Choroid plexus epithelial cell (primary cell): ENCODE results near the gene PTPRH.

Source experiments
- DNase-seq: peaks from one replicate; pipeline ENCODE4 v3.0.0-alpha.2; 2010; ENCODE audit warnings: low read depth
- H3K4me3 ChIP-seq: 2 replicates; pipeline ENCODE4 v1.5.1; 2011; ENCODE audit warnings: low read depth, mild to moderate bottlenecking, control low read depth, low read length, moderate library complexity
- TF ChIP-seq, protein P1 (sequence below): conservative IDR thresholded peaks from 2 replicates; pipeline ENCODE4 v1.5.1; 2011; ENCODE audit warnings: low read depth, mild to moderate bottlenecking, control low read depth, inconsistent platforms, low read length, moderate library complexity

The PTPRH gene

DNA sequence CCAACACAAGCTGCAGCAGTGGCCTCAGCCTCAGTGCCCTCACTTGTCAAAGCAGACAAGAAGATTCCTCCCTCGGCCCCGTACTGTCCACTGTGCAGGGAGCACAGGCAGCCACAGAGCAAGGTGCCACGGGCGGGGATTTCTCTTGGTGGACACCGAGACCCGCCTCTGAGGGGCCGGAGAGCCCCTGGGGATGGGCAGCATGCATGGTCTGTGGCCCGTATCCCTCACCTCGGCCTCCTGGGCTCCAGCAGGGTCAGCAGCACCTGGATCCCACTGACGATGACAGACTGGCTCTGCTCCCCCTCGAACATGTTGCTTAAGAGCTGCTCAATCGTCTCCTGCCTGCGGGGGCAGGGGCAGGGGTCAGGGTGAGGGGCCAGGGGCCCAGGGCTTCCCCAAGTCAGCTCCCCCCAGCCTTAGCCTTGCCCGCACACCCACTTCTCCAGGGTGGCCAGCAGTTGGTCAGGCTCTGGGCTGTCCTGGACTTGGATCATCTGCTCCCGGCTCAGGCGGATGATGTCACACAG is 32.7 kb upstream of the PTPRH start:
- TF ChIP-seq, protein P1, sequence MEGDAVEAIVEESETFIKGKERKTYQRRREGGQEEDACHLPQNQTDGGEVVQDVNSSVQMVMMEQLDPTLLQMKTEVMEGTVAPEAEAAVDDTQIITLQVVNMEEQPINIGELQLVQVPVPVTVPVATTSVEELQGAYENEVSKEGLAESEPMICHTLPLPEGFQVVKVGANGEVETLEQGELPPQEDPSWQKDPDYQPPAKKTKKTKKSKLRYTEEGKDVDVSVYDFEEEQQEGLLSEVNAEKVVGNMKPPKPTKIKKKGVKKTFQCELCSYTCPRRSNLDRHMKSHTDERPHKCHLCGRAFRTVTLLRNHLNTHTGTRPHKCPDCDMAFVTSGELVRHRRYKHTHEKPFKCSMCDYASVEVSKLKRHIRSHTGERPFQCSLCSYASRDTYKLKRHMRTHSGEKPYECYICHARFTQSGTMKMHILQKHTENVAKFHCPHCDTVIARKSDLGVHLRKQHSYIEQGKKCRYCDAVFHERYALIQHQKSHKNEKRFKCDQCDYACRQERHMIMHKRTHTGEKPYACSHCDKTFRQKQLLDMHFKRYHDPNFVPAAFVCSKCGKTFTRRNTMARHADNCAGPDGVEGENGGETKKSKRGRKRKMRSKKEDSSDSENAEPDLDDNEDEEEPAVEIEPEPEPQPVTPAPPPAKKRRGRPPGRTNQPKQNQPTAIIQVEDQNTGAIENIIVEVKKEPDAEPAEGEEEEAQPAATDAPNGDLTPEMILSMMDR, result no peak
- DNase-seq, result no peak
- no peak overlapping the region for H3K4me3 ChIP-seq

DNA sequence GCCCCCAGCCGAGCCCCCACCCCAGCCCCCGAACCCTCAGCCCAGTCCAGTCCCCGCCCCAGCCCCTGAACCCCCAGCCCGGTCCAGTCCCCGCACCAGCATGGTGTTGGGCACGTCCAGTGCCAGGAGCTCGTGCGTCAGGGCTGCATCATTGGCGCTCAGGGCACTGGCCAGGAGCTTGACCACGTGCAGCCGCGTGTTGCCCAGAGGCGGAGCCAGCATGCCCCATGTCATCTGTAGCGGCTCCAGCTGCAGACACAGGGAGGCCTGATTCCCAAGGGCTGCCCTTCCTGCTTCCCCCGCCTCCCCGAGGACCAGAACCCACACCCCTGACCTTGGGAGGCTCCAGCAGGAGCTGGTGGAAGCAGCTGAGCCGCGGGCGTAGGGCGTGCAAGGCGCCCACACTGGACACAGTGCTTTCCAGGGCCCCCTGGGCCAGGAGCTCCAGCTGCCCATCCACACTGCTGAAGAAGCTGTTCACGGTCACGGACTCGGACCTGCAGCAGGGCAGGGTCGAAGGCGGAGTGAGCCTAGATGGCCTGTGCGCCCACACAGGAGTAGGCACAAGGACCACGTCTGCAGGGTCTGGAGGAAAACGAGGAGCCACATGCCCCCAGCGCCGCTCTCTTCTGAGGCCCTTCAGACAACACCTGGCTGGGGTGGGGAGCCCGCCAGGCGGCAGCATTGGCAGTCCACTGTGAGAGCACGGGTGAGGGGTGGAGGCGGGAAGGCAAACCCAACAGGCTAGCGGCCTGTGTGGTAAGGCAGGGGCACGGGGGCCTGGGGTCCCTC is 32.0 kb upstream of the PTPRH start:
- TF ChIP-seq, protein P1, result no peak
- no peak for DNase-seq
- no peak overlapping the region for H3K4me3 ChIP-seq

DNA sequence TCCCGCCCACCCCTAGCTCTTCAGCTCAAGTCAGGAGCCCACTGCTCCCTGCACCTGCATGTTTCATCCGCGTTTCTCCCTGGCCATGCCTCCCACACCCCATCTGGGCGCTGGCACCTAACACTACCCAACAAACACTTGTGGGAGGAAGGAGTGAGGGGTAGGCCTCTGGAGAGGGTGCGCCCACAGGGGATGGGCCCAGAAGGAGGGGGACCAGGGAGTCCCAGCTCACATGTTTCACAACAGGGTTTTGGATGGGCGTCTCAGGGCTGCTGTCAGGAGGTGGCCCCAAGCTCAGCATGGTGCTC is 31.4 kb upstream of the PTPRH start:
- no peak for DNase-seq
- H3K4me3 ChIP-seq, result no peak overlapping the region
- TF ChIP-seq, protein P1, result no peak

DNA sequence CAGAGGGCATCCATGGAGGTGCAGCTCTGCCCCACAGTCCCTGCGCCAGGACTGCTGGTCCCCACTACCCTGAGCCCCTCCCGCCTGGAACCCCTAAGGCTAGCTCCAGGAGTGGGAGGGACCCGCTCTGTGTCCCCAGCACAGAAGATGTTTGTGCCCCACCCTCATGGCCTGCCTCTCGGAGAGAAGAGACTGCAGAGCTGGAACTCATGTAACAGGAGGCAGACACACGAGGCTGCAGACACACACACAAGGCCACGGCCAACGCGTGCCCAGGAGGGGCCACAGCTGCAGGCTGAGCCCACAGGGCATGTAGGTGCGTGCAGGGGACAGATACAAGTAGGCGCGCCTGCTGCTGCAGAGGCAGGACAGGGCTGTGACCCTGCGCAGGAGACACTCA is 29.7 kb upstream of the PTPRH start:
- TF ChIP-seq, protein P1, result no peak
- DNase-seq, result no peak
- no peak overlapping the region for H3K4me3 ChIP-seq

DNA sequence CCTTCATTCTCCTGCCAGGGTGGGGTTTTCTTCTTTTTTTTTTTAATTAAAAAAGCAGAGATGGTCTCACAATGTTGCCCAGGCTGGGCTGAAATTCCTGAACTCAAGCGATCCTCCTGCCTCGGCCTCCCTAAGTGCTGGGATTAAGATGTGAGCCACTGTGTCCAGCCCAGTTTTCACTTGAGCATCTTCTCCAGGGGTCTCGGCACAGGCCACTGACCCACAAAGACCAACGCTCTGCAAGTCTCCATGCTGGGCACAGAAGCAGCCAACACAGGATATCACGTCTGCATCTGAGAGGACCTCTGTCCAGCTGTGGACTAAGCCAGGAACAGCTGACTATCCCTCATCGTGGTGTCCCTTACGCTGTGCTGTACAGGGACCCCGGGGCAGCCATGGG is 28.7 kb upstream of the PTPRH start:
- no peak for DNase-seq
- TF ChIP-seq, protein P1, result no peak
- no peak overlapping the region for H3K4me3 ChIP-seq

DNA sequence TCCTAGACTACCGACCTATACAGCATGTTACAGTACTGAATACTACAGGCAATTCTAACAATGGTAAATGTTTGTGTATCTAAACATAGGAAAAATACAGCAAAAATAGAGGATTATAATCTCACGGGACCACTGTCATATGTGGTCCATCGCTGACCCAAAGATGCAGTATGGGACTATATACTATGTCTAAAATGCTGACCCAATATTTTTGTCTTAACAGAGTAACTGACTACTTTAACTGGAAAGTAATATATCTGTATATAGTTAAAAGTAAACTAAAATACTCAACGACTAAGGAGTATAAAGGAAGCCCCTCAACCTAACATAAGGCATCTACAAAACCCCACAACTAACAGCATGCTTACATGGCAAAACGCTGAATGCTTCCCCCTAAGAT is 23.7 kb upstream of the PTPRH start:
- TF ChIP-seq, protein P1, result no peak
- H3K4me3 ChIP-seq, result no peak overlapping the region
- no peak for DNase-seq

DNA sequence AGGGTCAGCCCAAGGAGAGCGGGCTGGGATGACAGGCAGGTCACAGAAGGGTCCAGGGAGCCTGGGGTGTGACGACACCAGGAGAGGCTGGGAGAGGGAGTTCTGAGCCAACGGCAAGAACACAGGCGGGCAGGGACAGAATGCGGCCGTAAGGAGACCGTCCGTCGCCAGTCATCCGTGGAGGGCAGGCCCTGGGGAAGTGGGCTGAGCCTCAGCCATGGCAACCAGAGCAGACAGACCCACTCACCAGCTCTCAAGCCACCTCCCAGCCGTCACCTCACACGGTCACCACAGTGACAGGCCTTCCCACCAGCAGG is 22.9 kb upstream of the PTPRH start:
- TF ChIP-seq, protein P1, result no peak
- no peak for DNase-seq
- no peak overlapping the region for H3K4me3 ChIP-seq
